ENCODE measurements around the gene XPO4. TPM values are rescaled to one million over a fixed set of nuclear protein-coding genes. Genes with fewer than 3 reads are reported as not detected.

XPO4 gene
- total RNA-seq, 1 experiment from 2014 or later, result 39.9 TPM

DNA sequence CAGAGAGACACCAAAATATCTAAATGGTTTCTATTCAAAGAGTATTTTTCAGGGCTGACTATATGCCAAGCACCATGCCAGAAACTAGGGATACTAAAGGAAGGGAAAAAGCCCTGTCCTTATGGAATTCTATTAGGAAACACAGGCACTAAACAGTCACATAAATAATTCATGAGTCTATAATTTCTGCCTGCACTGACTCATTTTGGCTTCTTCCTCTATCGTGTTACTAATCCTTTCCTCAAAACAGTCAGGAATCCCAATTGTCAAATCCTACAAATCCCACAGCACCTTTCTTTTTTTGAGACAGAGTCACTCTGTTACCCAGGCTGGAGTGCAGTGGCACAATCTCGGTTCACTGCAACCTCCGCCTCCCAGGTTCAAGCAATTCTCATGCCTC, 29.2 kb downstream of the XPO4 start:
- H3K4me1 ChIP-seq (ENCODE audit: insufficient read depth, low read length), result peaks cover 13% of the 10 kb centered on the region
- H3K9ac ChIP-seq (ENCODE audit: low read length), result no peak overlapping the region
- ChIA-PET POLR2A (ENCODE audit: unreplicated experiment) (no interaction called here), CTCF (no interaction called here)
- H3K27me3 ChIP-seq (ENCODE audit: low read length), result no peaks in the 10 kb centered on the region
- peaks cover under 1% of the 10 kb centered on the region for H3F3A ChIP-seq (ENCODE audit: low read length, unreplicated experiment)
- H3K4me3 ChIP-seq (ENCODE audit: low read length), result no peak overlapping the region
- TF ChIP-seq EZH2phosphoT487 (IDR thresholded peaks at IDR 0.05; ENCODE audit: borderline replicate concordance, low read length), result no peak
- TF ChIP-seq, protein P1, sequence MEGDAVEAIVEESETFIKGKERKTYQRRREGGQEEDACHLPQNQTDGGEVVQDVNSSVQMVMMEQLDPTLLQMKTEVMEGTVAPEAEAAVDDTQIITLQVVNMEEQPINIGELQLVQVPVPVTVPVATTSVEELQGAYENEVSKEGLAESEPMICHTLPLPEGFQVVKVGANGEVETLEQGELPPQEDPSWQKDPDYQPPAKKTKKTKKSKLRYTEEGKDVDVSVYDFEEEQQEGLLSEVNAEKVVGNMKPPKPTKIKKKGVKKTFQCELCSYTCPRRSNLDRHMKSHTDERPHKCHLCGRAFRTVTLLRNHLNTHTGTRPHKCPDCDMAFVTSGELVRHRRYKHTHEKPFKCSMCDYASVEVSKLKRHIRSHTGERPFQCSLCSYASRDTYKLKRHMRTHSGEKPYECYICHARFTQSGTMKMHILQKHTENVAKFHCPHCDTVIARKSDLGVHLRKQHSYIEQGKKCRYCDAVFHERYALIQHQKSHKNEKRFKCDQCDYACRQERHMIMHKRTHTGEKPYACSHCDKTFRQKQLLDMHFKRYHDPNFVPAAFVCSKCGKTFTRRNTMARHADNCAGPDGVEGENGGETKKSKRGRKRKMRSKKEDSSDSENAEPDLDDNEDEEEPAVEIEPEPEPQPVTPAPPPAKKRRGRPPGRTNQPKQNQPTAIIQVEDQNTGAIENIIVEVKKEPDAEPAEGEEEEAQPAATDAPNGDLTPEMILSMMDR (conservative IDR thresholded peaks at IDR 0.05; ENCODE audit: low read depth, low read length), result no peak
- H3K27ac ChIP-seq (ENCODE audit: low read length), result no peak overlapping the region
- peaks cover 46% of the 10 kb centered on the region for H4K20me1 ChIP-seq (ENCODE audit: low read length)
- peaks cover 99% of the 10 kb centered on the region for H3K79me2 ChIP-seq (ENCODE audit: low read length)
- intact Hi-C loops (cut with micrococcal nuclease), result no loop called here
- BruUV-seq (replicated peaks), result no TSS peak
- no peaks in the 10 kb centered on the region for H3K9me2 ChIP-seq (replicated peaks; ENCODE audit: low read length)
- peak; percentile 59 for DNase-seq
- peak; percentile 86 for ATAC-seq
- no peak overlapping the region for H3K4me2 ChIP-seq (ENCODE audit: low read length)
- H3K36me3 ChIP-seq (ENCODE audit: low read depth, low read length), result peaks cover 5% of the 10 kb centered on the region; the same call in 1 of the 2 replicates
- no peak overlapping the region for H2AFZ ChIP-seq (ENCODE audit: low read length)
- H3K9me3 ChIP-seq (ENCODE audit: low read length), result no peaks in the 10 kb centered on the region

DNA sequence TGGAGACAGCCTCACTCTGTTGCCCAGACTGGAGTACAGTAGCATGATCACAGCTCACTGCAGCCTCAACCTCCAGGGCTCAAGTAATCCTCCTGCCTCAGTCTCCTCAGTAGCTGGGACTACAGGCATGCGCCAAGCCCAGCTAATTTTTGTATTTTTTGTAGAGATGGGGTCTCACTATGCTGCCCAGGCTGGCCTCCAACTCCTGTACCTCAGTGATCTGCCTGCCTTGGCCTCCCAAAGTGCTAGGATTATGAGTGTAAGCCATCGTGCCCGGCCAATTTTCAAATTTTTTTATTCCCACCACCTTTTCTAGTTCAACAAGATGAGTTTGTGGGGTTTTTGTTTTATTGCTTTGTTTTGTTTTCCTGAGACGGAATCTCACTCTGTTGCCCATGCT, 31.7 kb downstream of the XPO4 start:
- Histone ChIP-seq H3F3A (ENCODE audit: low read length, unreplicated experiment) (peaks cover 4% of the 10 kb centered on the region), H3K4me2 (ENCODE audit: low read length) (no peak overlapping the region), H3K9me3 (ENCODE audit: low read length) (no peaks in the 10 kb centered on the region), H3K9me2 (replicated peaks; ENCODE audit: low read length) (no peaks in the 10 kb centered on the region), H3K4me3 (ENCODE audit: low read length) (no peak overlapping the region), H4K20me1 (ENCODE audit: low read length) (peaks cover 38% of the 10 kb centered on the region), H3K36me3 (ENCODE audit: low read depth, low read length) (peaks cover 3% of the 10 kb centered on the region; the same call in 1 of the 2 replicates), H3K9ac (ENCODE audit: low read length) (no peak overlapping the region), H3K27ac (ENCODE audit: low read length) (no peak overlapping the region), H3K27me3 (ENCODE audit: low read length) (no peaks in the 10 kb centered on the region), H2AFZ (ENCODE audit: low read length) (no peak overlapping the region), H3K4me1 (ENCODE audit: insufficient read depth, low read length) (peaks cover 13% of the 10 kb centered on the region), H3K79me2 (ENCODE audit: low read length) (peaks cover 100% of the 10 kb centered on the region)
- POLR2A ChIA-PET (ENCODE audit: unreplicated experiment), result interaction anchor here (0.7 kb wide), 1 partner anchor 45 kb away, joined by 4 read pairs; no protein-coding TSS in a partner anchor
- no TSS peak for BruUV-seq (replicated peaks)
- intact Hi-C loops (cut with micrococcal nuclease), result no loop called here
- TF ChIP-seq EZH2 (IDR thresholded peaks at IDR 0.05; ENCODE audit: low read length, unreplicated experiment) (no peak), EZH2phosphoT487 (IDR thresholded peaks at IDR 0.05; ENCODE audit: borderline replicate concordance, low read length) (no peak)
- TF ChIP-seq, protein P1 (conservative IDR thresholded peaks at IDR 0.05; ENCODE audit: low read depth, low read length), result no peak
- ATAC-seq (no peak), DNase-seq (no peak)
- CTCF ChIA-PET, result no interaction called here

DNA sequence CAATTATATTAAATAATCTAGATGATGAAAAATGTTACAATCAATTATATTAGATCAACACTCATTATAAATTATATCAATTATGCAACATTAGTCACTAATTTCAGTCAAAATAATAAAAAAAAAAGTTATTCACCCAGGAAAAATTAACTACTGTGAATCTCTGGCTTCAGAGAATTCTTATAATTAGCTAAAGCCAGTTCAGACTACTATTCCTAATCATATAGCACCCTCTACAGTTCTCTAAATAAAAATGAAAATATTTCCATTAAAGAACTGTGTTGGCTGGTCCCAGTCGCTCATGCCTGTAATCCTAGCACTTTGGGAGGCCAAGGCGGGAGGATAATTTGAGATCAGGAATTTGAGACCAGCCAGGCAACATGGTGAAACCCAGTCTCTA, 33.0 kb downstream of the XPO4 start:
- intact Hi-C loops (cut with micrococcal nuclease), result loop anchor here (2.0 to 5.0 kb wide), 2 partner anchors 39 to 372 kb away; no protein-coding TSS in a partner anchor
- Histone ChIP-seq H3K9me2 (replicated peaks; ENCODE audit: low read length) (no peaks in the 10 kb centered on the region), H3F3A (ENCODE audit: low read length, unreplicated experiment) (peaks cover 4% of the 10 kb centered on the region), H3K4me2 (ENCODE audit: low read length) (no peak overlapping the region), H3K9ac (ENCODE audit: low read length) (no peak overlapping the region), H3K4me1 (ENCODE audit: insufficient read depth, low read length) (peaks cover 13% of the 10 kb centered on the region), H2AFZ (ENCODE audit: low read length) (no peak overlapping the region), H3K4me3 (ENCODE audit: low read length) (no peak overlapping the region), H3K36me3 (ENCODE audit: low read depth, low read length) (peaks cover 3% of the 10 kb centered on the region; the same call in 1 of the 2 replicates), H4K20me1 (ENCODE audit: low read length) (peaks cover 30% of the 10 kb centered on the region), H3K27me3 (ENCODE audit: low read length) (no peaks in the 10 kb centered on the region), H3K9me3 (ENCODE audit: low read length) (no peaks in the 10 kb centered on the region), H3K27ac (ENCODE audit: low read length) (no peak overlapping the region), H3K79me2 (ENCODE audit: low read length) (peaks cover 100% of the 10 kb centered on the region)
- TF ChIP-seq EZH2 (IDR thresholded peaks at IDR 0.05; ENCODE audit: low read length, unreplicated experiment) (no peak), EZH2phosphoT487 (IDR thresholded peaks at IDR 0.05; ENCODE audit: borderline replicate concordance, low read length) (no peak)
- TF ChIP-seq, protein P1 (conservative IDR thresholded peaks at IDR 0.05; ENCODE audit: low read depth, low read length), result peak; percentile 42; the same call in 1 of the 2 replicates
- peak; percentile 37 for ATAC-seq
- no TSS peak for BruUV-seq (replicated peaks)
- peak; percentile 16 for DNase-seq
- ChIA-PET CTCF (interaction anchor here (0.7 to 0.9 kb wide), 3 partner anchors 166 to 705 kb away, joined by 3 to 5 read pairs (median 3); no protein-coding TSS in a partner anchor), POLR2A (ENCODE audit: unreplicated experiment) (no interaction called here)

Data from PC-3 (cell line).